Measurements from ENCODE around the gene HBE1. TPM values are rescaled to one million over a fixed set of nuclear protein-coding genes. Genes with fewer than 3 reads are reported as not detected.

HBE1 gene
- total and polyA plus RNA-seq, 9 of the 15 experiments (the other 6 are each of a cell fraction or from before 2014, with no cell fraction given), result 612 to 10,250 (median 2,181) TPM

GRCh38 chr11:5275369-5276110 is 5.8 kb upstream of the HBE1 start (continued):
- TF ChIP-seq RREB1 (CRISPR knock-in tag; IDR thresholded peaks at IDR 0.05), result no peak
- TF ChIP-seq SETDB1 (IDR thresholded peaks at IDR 0.05; ENCODE audit: low read length), result no peak
- no peak for TF ChIP-seq GTF2B (IDR thresholded peaks at IDR 0.05; ENCODE audit: extremely low read depth, insufficient read length)
- no peak for TF ChIP-seq JUNB (CRISPR knock-in tag; conservative IDR thresholded peaks at IDR 0.05)
- no peak; the same call in 1 of the 2 replicates for TF ChIP-seq MAFG (tag; conservative IDR thresholded peaks at IDR 0.05)
- no peak for TF ChIP-seq PATZ1 (CRISPR knock-in tag; IDR thresholded peaks at IDR 0.05; ENCODE audit: borderline replicate concordance)
- no peak for TF ChIP-seq XRCC3 (IDR thresholded peaks at IDR 0.05)
- TF ChIP-seq ZNF444 (CRISPR knock-in tag; IDR thresholded peaks at IDR 0.05), result no peak
- no peak; the same call in 1 of the 2 replicates for TF ChIP-seq ZNF766 (CRISPR knock-in tag; conservative IDR thresholded peaks at IDR 0.05)
- peak; percentile 87 for TF ChIP-seq ZNF384 (IDR thresholded peaks at IDR 0.05; ENCODE audit: low read depth, low read length)
- peak; percentile 90 for TF ChIP-seq CREM (IDR thresholded peaks at IDR 0.05; ENCODE audit: low read depth)
- TF ChIP-seq BCLAF1 (IDR thresholded peaks at IDR 0.05; ENCODE audit: borderline replicate concordance in 1 of 2, control insufficient read depth in 1 of 2, low read depth in 2 of 2, low read length in 1 of 2), result peak in 1 of 2 experiments; percentile 51; a peak in 1 of 4 replicates
- TF ChIP-seq NR4A1 (CRISPR knock-in tag; IDR thresholded peaks at IDR 0.05), result no peak
- 0 out of 2 replicates have a peak, but pooled peaks have one; percentile 65 for TF ChIP-seq NR4A1 (tag; IDR thresholded peaks at IDR 0.05)
- TF ChIP-seq HNRNPLL (IDR thresholded peaks at IDR 0.05; ENCODE audit: low read depth, low read length, poor library complexity, severe bottlenecking), result no peak

Measured in K562 (cell line).